ENCODE results near the gene ZNF780A. TPM values are rescaled to one million over a fixed set of nuclear protein-coding genes. Genes with fewer than 3 reads are reported as not detected.

ZNF780A gene
- total and polyA plus RNA-seq, 2 experiments from 2014 or later = 12.3 to 15.0 TPM

GRCh38 chr19:40091205-40092129, 724 bp upstream of the ZNF780A start (continued):
- TF ChIP-seq ZNF462 (CRISPR knock-in tag; IDR thresholded peaks at IDR 0.05) (no peak), POLR2AphosphoS5 (IDR thresholded peaks at IDR 0.05; ENCODE audit: low read depth) (no peak), EZH2phosphoT487 (IDR thresholded peaks at IDR 0.05; ENCODE audit: unreplicated experiment) (no peak), CREB1 (CRISPR knock-in tag; IDR thresholded peaks at IDR 0.05; ENCODE audit: low read depth) (no peak), ZNF114 (CRISPR knock-in tag; IDR thresholded peaks at IDR 0.05) (no peak), JUNB (IDR thresholded peaks at IDR 0.05; ENCODE audit: unreplicated experiment) (no peak), EZH2 (IDR thresholded peaks at IDR 0.05; ENCODE audit: low read depth, unreplicated experiment) (no peak), CTCF (conservative IDR thresholded peaks at IDR 0.05; ENCODE audit: low read depth in 2 of 2) (no peak), ZNF331 (CRISPR knock-in tag; IDR thresholded peaks at IDR 0.05; ENCODE audit: low read depth) (no peak)
